SHP77 treated with DMSO at 0.1 percent for 48 hours (cell line): ENCODE data around the gene NDUFAF2.
"Not testable (repeated sequence)": the region's sequence is repeated elsewhere in the genome, so short reads cannot be mapped to it uniquely, and the experiment has no call there.

Experiments
- DNase-seq: peaks from one replicate; lab custom pipeline; 2025; lab: John Stamatoyannopoulos, UW

Gene NDUFAF2

DNA sequence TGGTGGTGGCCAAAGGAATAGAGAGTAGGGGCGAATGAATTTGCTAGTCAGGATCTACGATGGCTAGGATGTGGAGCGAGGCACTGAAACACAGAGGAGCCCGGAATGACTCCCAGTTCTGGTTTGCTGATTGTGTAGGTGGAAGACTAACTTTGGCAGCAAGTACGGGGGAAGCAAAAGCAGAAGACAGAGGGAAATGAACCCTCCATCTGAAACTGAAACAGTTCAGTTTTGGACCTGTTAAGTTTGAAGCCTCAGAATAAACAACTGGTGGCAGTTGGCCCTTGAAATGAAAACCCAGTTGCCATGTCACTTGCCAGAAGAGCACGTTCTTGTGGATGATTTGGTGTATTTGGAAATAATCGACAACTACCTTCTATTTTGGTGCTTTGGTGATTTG lies 232.7 kb downstream of the NDUFAF2 start:
- DNase-seq, result no peak

GRCh38 chr5:61178702-61179101 lies 233.7 kb downstream of the NDUFAF2 start:
- DNase-seq, result no peak

- DNase-seq, result no peak
Observed at GRCh38 chr5:61180886-61181285, 235.9 kb downstream of the NDUFAF2 start.

GRCh38 chr5:61182449-61182848 lies 237.4 kb downstream of the NDUFAF2 start:
- no peak for DNase-seq

GRCh38 chr5:61183538-61183937 lies 238.5 kb downstream of the NDUFAF2 start:
- DNase-seq, result no peak

DNA sequence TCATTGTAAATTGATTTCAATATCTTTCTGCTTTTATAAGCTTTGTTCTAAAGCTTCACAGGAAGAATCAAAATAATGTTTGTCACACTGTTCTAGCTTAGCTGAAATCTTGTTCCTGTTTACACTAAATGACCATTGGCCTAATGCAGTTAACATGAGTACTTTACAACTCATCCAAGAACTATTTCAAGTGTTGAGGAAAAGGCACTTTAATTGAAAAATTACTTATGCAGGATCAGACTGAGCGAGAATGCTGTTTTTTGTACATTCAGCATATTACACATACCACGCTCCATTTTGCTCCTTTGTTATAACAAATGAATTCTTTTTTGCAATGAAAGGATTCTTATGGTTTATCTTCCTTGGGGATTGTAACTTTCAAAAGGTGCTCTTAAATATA lies 239.7 kb downstream of the NDUFAF2 start:
- no peak for DNase-seq

DNA sequence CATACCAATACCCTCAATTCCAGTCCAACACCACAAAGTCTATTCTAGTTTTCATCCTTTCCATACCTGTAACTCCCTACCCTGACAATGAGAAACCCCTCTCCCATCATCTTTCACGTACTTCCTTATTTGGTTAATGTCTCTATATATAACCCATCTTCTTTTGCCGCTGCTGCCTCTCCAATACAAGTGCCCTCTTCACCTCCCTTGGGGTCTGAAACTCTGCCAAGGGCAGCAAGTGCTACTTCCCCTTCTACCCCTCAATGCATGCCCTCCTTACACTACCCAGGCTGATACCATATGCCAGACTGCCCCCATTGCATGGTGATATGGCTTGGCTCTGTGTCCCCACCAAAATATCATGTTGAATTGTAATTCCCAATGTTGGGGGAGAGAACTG lies 241.6 kb downstream of the NDUFAF2 start:
- DNase-seq, result no peak

- DNase-seq, result not testable (repeated sequence)
Observed at GRCh38 chr5:61187352-61187751, 242.3 kb downstream of the NDUFAF2 start.

DNA sequence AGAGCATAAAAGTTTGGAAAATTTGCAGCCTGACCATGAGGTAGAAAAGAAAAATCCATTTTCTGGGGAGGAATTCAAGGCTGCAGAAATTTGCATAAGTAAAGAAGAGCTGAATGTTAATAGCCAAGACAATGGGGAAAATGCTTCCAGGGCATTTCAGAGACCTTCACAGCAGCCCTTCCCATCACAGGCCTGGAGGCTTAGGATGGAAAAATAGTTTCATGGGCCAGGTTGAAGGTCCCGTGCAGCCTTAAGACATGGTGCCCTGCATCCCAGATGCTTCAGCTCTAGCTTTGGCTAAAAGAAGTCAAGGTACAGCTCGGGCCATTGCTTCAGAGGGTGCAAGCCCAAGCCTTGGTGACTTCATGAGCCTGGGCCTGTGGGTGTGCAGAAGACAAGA lies 242.8 kb downstream of the NDUFAF2 start:
- DNase-seq, result not testable (repeated sequence)

DNA sequence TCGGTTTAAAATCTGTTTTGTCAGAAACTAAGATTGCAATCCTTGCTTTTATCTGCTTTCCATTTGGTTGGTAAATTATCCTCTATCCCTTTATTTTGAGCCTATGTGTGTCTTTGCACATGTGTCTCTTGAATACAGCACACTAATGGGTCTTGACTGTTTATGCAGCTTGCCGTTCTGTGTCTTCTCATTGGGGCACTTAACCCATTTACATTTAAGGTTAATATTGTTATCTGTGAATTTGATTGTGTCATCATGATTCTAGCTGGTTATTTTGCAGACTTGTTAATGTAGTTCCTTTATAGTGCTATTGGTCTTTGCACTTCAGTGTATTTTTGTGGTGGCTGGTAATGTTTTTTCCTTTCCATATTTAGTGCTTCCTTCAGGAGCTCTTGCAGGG lies 253.6 kb downstream of the NDUFAF2 start:
- no peak for DNase-seq

DNA sequence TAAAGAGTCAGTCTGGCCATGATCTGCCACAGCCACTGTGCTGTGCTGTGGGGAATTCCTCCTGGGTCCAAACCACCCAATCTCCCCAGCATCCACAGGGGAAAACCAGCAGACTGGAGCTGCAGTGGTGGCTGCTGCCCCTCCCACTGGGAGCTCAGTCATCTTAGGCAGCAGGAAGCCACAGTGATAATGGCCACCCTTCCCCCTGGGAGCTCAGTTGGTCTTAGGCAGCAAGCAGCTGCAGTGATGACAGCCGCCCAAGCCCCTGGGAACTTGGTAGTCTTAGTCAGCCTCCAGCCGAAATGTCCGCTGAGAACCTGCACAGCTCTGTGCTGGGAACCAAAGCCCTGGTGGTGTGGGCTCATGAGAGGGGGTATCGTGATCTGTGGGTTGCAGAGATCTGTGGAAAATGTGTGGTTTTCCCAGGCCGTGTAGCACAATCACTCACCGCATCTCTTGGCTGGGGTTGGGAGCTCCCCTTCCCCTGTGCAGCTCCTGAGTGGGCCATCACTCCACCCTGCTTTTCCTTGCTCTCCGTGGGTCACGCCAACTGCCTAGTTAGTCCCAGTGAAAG lies 255.7 kb downstream of the NDUFAF2 start:
- DNase-seq, result no peak

DNA sequence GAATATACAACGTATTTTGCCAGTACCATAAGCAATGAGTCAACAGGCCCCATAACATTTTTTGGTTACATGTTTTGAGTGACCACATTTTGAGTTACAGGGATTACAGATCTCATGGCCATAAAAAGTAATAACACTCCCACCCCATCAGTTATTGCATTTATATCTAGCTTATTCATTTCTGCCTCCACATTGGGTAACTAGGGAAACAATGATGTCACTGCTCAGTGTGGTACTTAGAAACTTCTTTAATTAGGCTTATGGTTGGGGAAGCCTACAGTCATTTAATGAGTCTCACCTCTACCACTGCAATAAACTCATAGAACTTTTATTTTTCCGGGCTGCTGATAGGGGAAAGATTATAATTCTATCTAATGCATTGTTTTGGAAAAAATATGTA lies 257.2 kb downstream of the NDUFAF2 start:
- no peak for DNase-seq
